SK-N-SH (cell line): ENCODE measurements around the gene AREL1. TPM values are rescaled to one million over a fixed set of nuclear protein-coding genes. Genes with fewer than 3 reads are reported as not detected.

Experiments used
- CTCF ChIA-PET: fragments of 300-600, 350-600 bp; formaldehyde crosslinking; extraction: SDS; loops from one replicate; lab custom pipeline; 2021; lab: Yijun Ruan, JAX
- POLR2A ChIA-PET: fragments of 350-600 bp; sonication (Branson Sonifier 250); formaldehyde crosslinking; extraction: SDS; loops from one replicate; lab custom pipeline; 2020; ENCODE audit warnings: antibody characterized with exemption, inconsistent platforms; lab: Yijun Ruan, JAX
- DNase-seq: peaks from one replicate; pipeline ENCODE4 v3.0.0; 2012
- H2AFZ ChIP-seq: fragments of 200-600 bp; sonication (generic); 2 replicates; pipeline ENCODE4 v1.8.1; 2016; ENCODE audit warnings: antibody characterized with exemption, mild to moderate bottlenecking, low read depth
- H3F3A ChIP-seq: fragments of 200-600 bp; sonication (generic); replicated peaks from 2 replicates; pipeline ENCODE3; 2016; ENCODE audit warnings: antibody characterized with exemption, mild to moderate bottlenecking; ENCODE audit not compliant: insufficient read depth
- H3K27ac ChIP-seq, 2 experiments: fragments of 200-500 bp in 1 of 2; fragments of 200-600 bp in 1 of 2; sonication (Bioruptor generic) in 1 of 2; sonication (generic), shearing (Covaris generic) in 1 of 2; 2 replicates each; pipeline versions ENCODE4 v1.5.1 to v1.6.1; 2014 to 2016; ENCODE audit warnings: low read depth in 2 of 2, inconsistent platforms in 1 of 2, low read length in 1 of 2, mild to moderate bottlenecking in 1 of 2, mixed read lengths in 1 of 2
- H3K27me3 ChIP-seq: fragments of 200-600 bp; sonication (generic), shearing (Covaris generic); 2 replicates; pipeline ENCODE4 v1.6.1; 2016; ENCODE audit warnings: mixed run types; ENCODE audit not compliant: insufficient read depth
- H3K36me3 ChIP-seq, 2 experiments: fragments of 200-500 bp in 1 of 2; fragments of 200-600 bp in 1 of 2; sonication (Bioruptor generic) in 1 of 2; sonication (generic) in 1 of 2; replicated peaks in 1 of 2; 2 replicates each; pipeline versions ENCODE3 to v1.5.1; 2014 to 2016; ENCODE audit warnings: low read length in 1 of 2, mild to moderate bottlenecking in 1 of 2; ENCODE audit not compliant: insufficient read depth in 2 of 2, control insufficient read depth in 1 of 2
- H3K4me1 ChIP-seq, 2 experiments: fragments of 200-500 bp in 1 of 2; fragments of 200-600 bp in 1 of 2; sonication (Bioruptor generic) in 1 of 2; sonication (generic), shearing (Covaris generic) in 1 of 2; 2 replicates each; pipeline versions ENCODE4 v1.5.1 to v1.6.1; 2014 to 2016; ENCODE audit warnings: low read depth in 1 of 2, low read length in 1 of 2, mixed run types in 1 of 2; ENCODE audit not compliant: insufficient read depth in 2 of 2, control insufficient read depth in 1 of 2
- H3K4me2 ChIP-seq: fragments of 200-600 bp; sonication (generic), shearing (Covaris generic); 2 replicates; pipeline ENCODE4 v1.6.1; 2017; ENCODE audit warnings: mixed run types
- H3K4me3 ChIP-seq, 2 experiments: fragments of 200-500 bp in 1 of 2; fragments of 200-600 bp in 1 of 2; sonication (Bioruptor generic) in 1 of 2; sonication (generic), shearing (Covaris generic) in 1 of 2; 2 replicates each; pipeline versions ENCODE4 v1.5.1 to v1.8.1; 2014 to 2016; ENCODE audit warnings: low read depth in 2 of 2, inconsistent platforms in 1 of 2, low read length in 1 of 2, mild to moderate bottlenecking in 1 of 2, mixed read lengths in 1 of 2, moderate library complexity in 1 of 2
- H3K79me2 ChIP-seq: fragments of 200-600 bp; sonication (generic); 2 replicates; pipeline ENCODE4 v1.8.1; 2017; ENCODE audit warnings: mild to moderate bottlenecking; ENCODE audit not compliant: insufficient read depth
- H3K9ac ChIP-seq: fragments of 200-600 bp; sonication (generic); 2 replicates; pipeline ENCODE4 v1.6.1; 2017; ENCODE audit warnings: mixed run types
- H3K9me2 ChIP-seq: fragments of 200-600 bp; sonication (generic); 2 replicates; pipeline ENCODE4 v1.6.1; 2017; ENCODE audit warnings: mixed run types
- H3K9me3 ChIP-seq: fragments of 200-600 bp; sonication (generic); 2 replicates; pipeline ENCODE4 v1.6.1; 2017; ENCODE audit warnings: mixed run types, mild to moderate bottlenecking, moderate library complexity
- H4K20me1 ChIP-seq: fragments of 200-600 bp; sonication (generic); 2 replicates; pipeline ENCODE4 v1.6.1; 2017; ENCODE audit warnings: mild to moderate bottlenecking, mixed run types; ENCODE audit not compliant: insufficient read depth
- CHD2 ChIP-seq: fragments of 150-350 bp; IDR thresholded peaks from 2 replicates; pipeline ENCODE4 v1.6.1; 2018; ENCODE audit warnings: low read length; ENCODE audit not compliant: partially characterized antibody
- CTCF ChIP-seq: fragments of 200-600 bp; sonication (generic); IDR thresholded peaks from 2 replicates; pipeline ENCODE4 v1.6.1; 2017; ENCODE audit warnings: antibody characterized with exemption, mild to moderate bottlenecking, moderate library complexity
- EZH2phosphoT487 ChIP-seq: fragments of 200-600 bp; sonication (generic); IDR thresholded peaks from 2 replicates; pipeline ENCODE4 v1.6.1; 2017; ENCODE audit warnings: low read depth, mixed run types, mild to moderate bottlenecking, antibody characterized with exemption, moderate library complexity, borderline replicate concordance
- GABPA ChIP-seq: IDR thresholded peaks from 2 replicates; pipeline ENCODE4 v1.4.0; 2012; ENCODE audit warnings: low read depth, mild to moderate bottlenecking
- IRF3 ChIP-seq: fragments of 150-350 bp; IDR thresholded peaks from 2 replicates; pipeline ENCODE4 v1.6.1; 2016; ENCODE audit warnings: mild to moderate bottlenecking, low read depth, low read length
- MXI1 ChIP-seq: IDR thresholded peaks from 2 replicates; pipeline ENCODE4 v1.6.1; 2012; ENCODE audit warnings: mild to moderate bottlenecking, low read depth, low read length, improper control_type of control experiment
- NFIC ChIP-seq: IDR thresholded peaks from 2 replicates; pipeline ENCODE4 v1.4.0; 2012; ENCODE audit warnings: borderline replicate concordance
- NRF1 ChIP-seq: IDR thresholded peaks from 2 replicates; pipeline ENCODE4 v1.6.1; 2012; ENCODE audit warnings: low read depth, mild to moderate bottlenecking, low read length
- RAD21 ChIP-seq: IDR thresholded peaks from 2 replicates; pipeline ENCODE4 v1.6.1; 2012; ENCODE audit warnings: mild to moderate bottlenecking, low read length
- RCOR1 ChIP-seq: fragments of 150-350 bp; IDR thresholded peaks from 2 replicates; pipeline ENCODE4 v1.6.1; 2017; ENCODE audit warnings: antibody characterized with exemption, low read length
- REST ChIP-seq: IDR thresholded peaks from 2 replicates; pipeline ENCODE4 v1.6.1; 2012; ENCODE audit warnings: mild to moderate bottlenecking, low read depth, low read length, moderate library complexity
- RXRA ChIP-seq: IDR thresholded peaks from 2 replicates; pipeline ENCODE4 v1.4.0; 2012; ENCODE audit warnings: low read depth, mild to moderate bottlenecking, borderline replicate concordance
- USF1 ChIP-seq: IDR thresholded peaks from 2 replicates; pipeline ENCODE4 v1.4.0; 2012; ENCODE audit warnings: low read depth, borderline replicate concordance
- USF2 ChIP-seq: fragments of 150-350 bp; IDR thresholded peaks from 2 replicates; pipeline ENCODE4 v1.6.1; 2017; ENCODE audit warnings: antibody characterized with exemption, low read length, low read depth, borderline replicate concordance
- ZBTB33 ChIP-seq: IDR thresholded peaks from 2 replicates; pipeline ENCODE4 v1.4.0; 2012; ENCODE audit warnings: low read depth, borderline replicate concordance
- WGBS: methylation state at CpG from one replicate; pipeline ENCODE4 v1.1.6; 2017; ENCODE audit warnings: low lambda C conversion rate; 5-methylcytosine and 5-hydroxymethylcytosine counted together
- polyA plus RNA-seq, 3 experiments: library from polyadenylated mRNA; depleted of rRNA; stranded (reverse); fragments of >200 nt; gene quantifications; 2 replicates each; pipeline ENCODE4 v1.2.3, GENCODE V29; 2012

AREL1 gene
- polyA plus RNA-seq, 1 of the 3 experiments (the other 2 are of a cell fraction): 35.1 TPM

GRCh38 chr14:74695406-74695805 is 17.5 kb downstream of the AREL1 start:
- Histone ChIP-seq H3K27ac (no peak overlapping the region), H3K79me2 (peaks cover 92% of the 10 kb centered on the region), H3K9me3 (no peaks in the 10 kb centered on the region), H3F3A (peaks cover 21% of the 10 kb centered on the region), H3K9ac (no peak overlapping the region), H3K4me1 (peaks cover 0 to 14% of the 10 kb centered on the region in 2 experiments; a peak in 1 of 4 replicates), H3K27me3 (no peaks in the 10 kb centered on the region), H3K4me2 (no peak overlapping the region), H2AFZ (no peak overlapping the region), H3K36me3 (peaks cover 29 to 51% of the 10 kb centered on the region in 2 experiments), H4K20me1 (peaks cover 25% of the 10 kb centered on the region), H3K4me3 (no peak overlapping the region), H3K9me2 (no peaks in the 10 kb centered on the region)
- DNase-seq: no peak
- ChIA-PET POLR2A (no interaction called here), CTCF (interaction anchor here (1.2 kb wide), 1 partner anchor 87 kb away, joined by 3 read pairs; no protein-coding TSS in a partner anchor)
- 95% methylated on average over 4 of the region's 4 CpGs for WGBS
- TF ChIP-seq EZH2phosphoT487: no peak
- TF ChIP-seq NFIC: no peak
- TF ChIP-seq GABPA: no peak
- no peak for TF ChIP-seq RXRA
- TF ChIP-seq RAD21: no peak
- no peak for TF ChIP-seq MXI1
- TF ChIP-seq USF1: no peak
- TF ChIP-seq RCOR1: no peak
- TF ChIP-seq REST: no peak
- no peak for TF ChIP-seq ZBTB33
- TF ChIP-seq CHD2: no peak
- TF ChIP-seq IRF3: no peak
- TF ChIP-seq NRF1: no peak
- no peak for TF ChIP-seq CTCF
- no peak for TF ChIP-seq USF2
